ENCODE results near the gene LHFPL6. TPM values are rescaled to one million over a fixed set of nuclear protein-coding genes. Genes with fewer than 3 reads are reported as not detected.

Gene LHFPL6
- total RNA-seq, 1 experiment from 2014 or later: 8.9 TPM

- TF ChIP-seq, protein P1, sequence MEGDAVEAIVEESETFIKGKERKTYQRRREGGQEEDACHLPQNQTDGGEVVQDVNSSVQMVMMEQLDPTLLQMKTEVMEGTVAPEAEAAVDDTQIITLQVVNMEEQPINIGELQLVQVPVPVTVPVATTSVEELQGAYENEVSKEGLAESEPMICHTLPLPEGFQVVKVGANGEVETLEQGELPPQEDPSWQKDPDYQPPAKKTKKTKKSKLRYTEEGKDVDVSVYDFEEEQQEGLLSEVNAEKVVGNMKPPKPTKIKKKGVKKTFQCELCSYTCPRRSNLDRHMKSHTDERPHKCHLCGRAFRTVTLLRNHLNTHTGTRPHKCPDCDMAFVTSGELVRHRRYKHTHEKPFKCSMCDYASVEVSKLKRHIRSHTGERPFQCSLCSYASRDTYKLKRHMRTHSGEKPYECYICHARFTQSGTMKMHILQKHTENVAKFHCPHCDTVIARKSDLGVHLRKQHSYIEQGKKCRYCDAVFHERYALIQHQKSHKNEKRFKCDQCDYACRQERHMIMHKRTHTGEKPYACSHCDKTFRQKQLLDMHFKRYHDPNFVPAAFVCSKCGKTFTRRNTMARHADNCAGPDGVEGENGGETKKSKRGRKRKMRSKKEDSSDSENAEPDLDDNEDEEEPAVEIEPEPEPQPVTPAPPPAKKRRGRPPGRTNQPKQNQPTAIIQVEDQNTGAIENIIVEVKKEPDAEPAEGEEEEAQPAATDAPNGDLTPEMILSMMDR (IDR thresholded peaks at IDR 0.05; ENCODE audit: unreplicated experiment): no peak
- ChIA-PET CTCF (no interaction called here), POLR2A (interaction anchor here (0.6 kb wide), 1 partner anchor 33 kb away, joined by 3 read pairs; no protein-coding TSS in a partner anchor)
- Mint-ChIP-seq H3K9me3 (ENCODE audit: unreplicated experiment) (no peaks in the 10 kb centered on the region), H3K4me3 (ENCODE audit: unreplicated experiment) (no peak overlapping the region), H3K4me1 (ENCODE audit: insufficient read depth, unreplicated experiment) (no peaks in the 10 kb centered on the region), H3K27me3 (ENCODE audit: insufficient read depth, unreplicated experiment) (no peaks in the 10 kb centered on the region), H3K27ac (ENCODE audit: low read depth, unreplicated experiment) (no peak overlapping the region), H3K36me3 (ENCODE audit: insufficient read depth, unreplicated experiment) (no peaks in the 10 kb centered on the region)
- no TSS peak for BruUV-seq (replicated peaks)
- intact Hi-C loops (cut with micrococcal nuclease): no loop called here
- DNase-seq (ENCODE audit: unreplicated experiment): no peak
These were observed 14.6 kb downstream of the LHFPL6 start for GRCh38 chr13:39588384-39588783.

GRCh38 chr13:39587939-39588338, 15.1 kb downstream of the LHFPL6 start:
- no peak for DNase-seq (ENCODE audit: unreplicated experiment)
- CTCF ChIA-PET: interaction anchor here (0.6 to 0.7 kb wide), 4 partner anchors 22 to 437 kb away, joined by 3 to 5 read pairs (median 3); no protein-coding TSS in a partner anchor
- no TSS peak for BruUV-seq (replicated peaks)
- Mint-ChIP-seq H3K36me3 (ENCODE audit: insufficient read depth, unreplicated experiment) (no peaks in the 10 kb centered on the region), H3K27me3 (ENCODE audit: insufficient read depth, unreplicated experiment) (no peaks in the 10 kb centered on the region), H3K4me1 (ENCODE audit: insufficient read depth, unreplicated experiment) (no peaks in the 10 kb centered on the region), H3K9me3 (ENCODE audit: unreplicated experiment) (no peaks in the 10 kb centered on the region), H3K4me3 (ENCODE audit: unreplicated experiment) (no peak overlapping the region), H3K27ac (ENCODE audit: low read depth, unreplicated experiment) (no peak overlapping the region)
- POLR2A ChIA-PET: interaction anchor here (0.9 kb wide), 1 partner anchor 374 kb away, joined by 3 read pairs; no protein-coding TSS in a partner anchor
- TF ChIP-seq, protein P1 (IDR thresholded peaks at IDR 0.05; ENCODE audit: unreplicated experiment): no peak
- intact Hi-C loops (cut with micrococcal nuclease): no loop called here

- H3K36me3 Mint-ChIP-seq (ENCODE audit: insufficient read depth, unreplicated experiment): no peaks in the 10 kb centered on the region
- TF ChIP-seq, protein P1 (IDR thresholded peaks at IDR 0.05; ENCODE audit: unreplicated experiment): no peak
- no peaks in the 10 kb centered on the region for H3K9me3 Mint-ChIP-seq (ENCODE audit: unreplicated experiment)
- no peaks in the 10 kb centered on the region for H3K27me3 Mint-ChIP-seq (ENCODE audit: insufficient read depth, unreplicated experiment)
- H3K27ac Mint-ChIP-seq (ENCODE audit: low read depth, unreplicated experiment): no peak overlapping the region
- POLR2A ChIA-PET: interaction anchor here (0.9 kb wide), 1 partner anchor 374 kb away, joined by 3 read pairs; no protein-coding TSS in a partner anchor
- intact Hi-C loops (cut with micrococcal nuclease): no loop called here
- DNase-seq (ENCODE audit: unreplicated experiment): no peak
- no peaks in the 10 kb centered on the region for H3K4me1 Mint-ChIP-seq (ENCODE audit: insufficient read depth, unreplicated experiment)
- H3K4me3 Mint-ChIP-seq (ENCODE audit: unreplicated experiment): no peak overlapping the region
- no TSS peak for BruUV-seq (replicated peaks)
- CTCF ChIA-PET: interaction anchor here (0.7 kb wide), 1 partner anchor 21 kb away, joined by 3 read pairs; no protein-coding TSS in a partner anchor
These were observed 15.9 kb downstream of the LHFPL6 start for GRCh38 chr13:39586958-39587605.

DNA sequence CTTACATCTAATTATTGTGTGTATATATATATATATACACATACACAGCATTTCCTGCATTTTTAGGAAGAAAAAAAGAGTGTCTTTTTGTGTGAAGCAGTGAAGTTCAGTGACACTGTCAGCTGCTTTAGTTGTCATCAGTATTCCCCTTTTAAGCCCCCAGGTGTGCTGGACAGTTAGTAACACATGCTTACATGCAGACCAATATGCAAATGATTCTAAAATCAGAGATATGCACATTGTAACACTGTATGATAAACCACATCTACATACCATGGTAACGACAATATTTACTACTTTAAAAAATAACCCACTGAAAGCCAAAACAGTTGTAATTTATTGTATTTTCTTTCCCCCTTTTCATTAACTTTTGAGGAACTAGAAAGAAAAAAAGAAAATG, 16.8 kb downstream of the LHFPL6 start:
- no peak overlapping the region for H3K27ac Mint-ChIP-seq (ENCODE audit: low read depth, unreplicated experiment)
- CTCF ChIA-PET: interaction anchor here (0.6 to 2.2 kb wide), 3 partner anchors 12 to 442 kb away, joined by 3 to 6 read pairs (median 4); no protein-coding TSS in a partner anchor

More for the DNA sequence above, 16.8 kb downstream of the LHFPL6 start:
- H3K4me3 Mint-ChIP-seq (ENCODE audit: unreplicated experiment): no peak overlapping the region
- H3K9me3 Mint-ChIP-seq (ENCODE audit: unreplicated experiment): no peaks in the 10 kb centered on the region
- no peaks in the 10 kb centered on the region for H3K4me1 Mint-ChIP-seq (ENCODE audit: insufficient read depth, unreplicated experiment)
- POLR2A ChIA-PET: no interaction called here
- DNase-seq (ENCODE audit: unreplicated experiment): no peak
- TF ChIP-seq, protein P1 (IDR thresholded peaks at IDR 0.05; ENCODE audit: unreplicated experiment): no peak
- intact Hi-C loops (cut with micrococcal nuclease): no loop called here
- H3K27me3 Mint-ChIP-seq (ENCODE audit: insufficient read depth, unreplicated experiment): no peaks in the 10 kb centered on the region
- no peaks in the 10 kb centered on the region for H3K36me3 Mint-ChIP-seq (ENCODE audit: insufficient read depth, unreplicated experiment)
- no TSS peak for BruUV-seq (replicated peaks)

Measured in MCF 10A (cell line).